HG03520 (cell line): ENCODE measurements around the gene PCDH18.
"Not testable (repeated sequence)": the region's sequence is repeated elsewhere in the genome, so short reads cannot be mapped to it uniquely, and the experiment has no call there.

Experiments
- ATAC-seq: cut with Tn5 transposase; IDR thresholded peaks from one replicate; pipeline ENCODE4 v1.9.1; 2021; ENCODE audit warnings: mild to moderate bottlenecking, moderate library complexity; ENCODE audit not compliant: unreplicated experiment

Gene PCDH18

DNA sequence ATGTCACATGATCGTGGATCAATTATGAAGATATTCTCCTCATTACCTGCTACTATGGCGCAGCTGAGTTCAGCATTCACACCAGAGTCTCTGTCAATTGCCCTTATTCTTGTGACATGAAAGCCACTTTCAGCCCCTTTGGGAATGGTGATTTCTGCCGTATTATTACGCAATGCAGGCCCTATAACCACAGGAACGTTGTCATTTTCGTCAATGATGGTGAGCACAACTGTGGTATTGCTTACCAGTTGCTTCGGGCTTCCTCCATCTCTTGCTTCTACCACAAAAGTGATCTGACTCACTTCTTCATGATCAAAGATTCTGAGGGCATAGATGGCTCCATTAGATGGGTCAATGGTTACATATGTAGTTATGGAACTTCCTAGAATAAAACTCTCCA is 2.1 kb downstream of the PCDH18 start:
- ATAC-seq = no peak

DNA sequence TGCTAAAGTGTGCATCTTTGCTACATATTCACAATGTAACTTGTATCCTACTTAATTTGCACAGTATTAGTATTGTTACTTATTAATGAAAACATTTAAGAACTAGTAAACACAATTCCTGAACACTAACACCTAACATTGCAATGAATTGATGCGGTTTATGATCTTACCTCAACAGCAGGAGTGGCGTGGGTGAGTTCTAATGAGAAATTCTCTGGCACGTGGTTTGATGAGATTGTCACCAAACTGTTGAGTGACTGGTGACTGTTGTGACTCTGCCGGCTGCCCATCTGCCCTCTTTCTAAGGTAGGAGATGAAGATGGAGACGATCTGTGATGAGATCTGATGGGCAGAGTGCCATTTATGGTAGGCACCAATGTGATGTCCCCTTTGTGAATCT is 2.9 kb downstream of the PCDH18 start:
- no peak for ATAC-seq

DNA sequence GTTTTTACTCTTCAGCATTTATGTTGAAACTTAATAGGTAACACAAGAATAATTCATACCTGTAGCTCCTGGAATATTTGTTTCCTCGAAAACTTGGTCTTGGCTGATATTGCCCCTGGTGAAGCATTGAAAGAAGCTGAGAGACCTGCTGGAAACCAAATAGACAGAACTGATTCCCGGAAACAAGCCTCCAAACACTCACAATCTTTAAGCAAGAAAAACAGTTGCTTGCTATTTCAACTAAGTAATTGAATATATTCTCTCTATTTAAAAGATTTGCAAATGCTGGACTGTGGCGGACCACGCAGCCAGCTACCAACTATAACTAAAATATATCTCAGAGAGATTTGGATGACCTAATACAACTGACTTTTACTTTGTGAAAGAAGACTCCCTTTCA is 3.6 kb downstream of the PCDH18 start:
- no peak for ATAC-seq

DNA sequence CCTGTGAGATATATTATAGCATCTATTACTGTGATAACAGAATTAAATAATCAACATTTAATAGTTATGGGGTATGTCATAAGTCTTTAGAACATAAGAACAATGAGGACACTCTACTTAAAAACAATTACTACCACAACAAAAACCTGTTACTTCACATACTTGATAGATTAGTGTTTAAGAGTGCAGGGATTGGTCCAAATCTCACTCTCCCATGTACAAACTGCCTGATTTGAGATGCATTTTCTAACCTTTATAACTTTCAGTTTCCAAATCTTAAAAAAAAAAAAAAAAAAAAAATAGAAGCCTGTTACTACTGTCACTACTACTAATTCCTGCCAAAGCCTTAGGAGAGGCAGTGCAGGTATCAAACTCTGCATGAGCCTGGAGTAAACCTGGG is 5.6 kb downstream of the PCDH18 start:
- no peak for ATAC-seq

DNA sequence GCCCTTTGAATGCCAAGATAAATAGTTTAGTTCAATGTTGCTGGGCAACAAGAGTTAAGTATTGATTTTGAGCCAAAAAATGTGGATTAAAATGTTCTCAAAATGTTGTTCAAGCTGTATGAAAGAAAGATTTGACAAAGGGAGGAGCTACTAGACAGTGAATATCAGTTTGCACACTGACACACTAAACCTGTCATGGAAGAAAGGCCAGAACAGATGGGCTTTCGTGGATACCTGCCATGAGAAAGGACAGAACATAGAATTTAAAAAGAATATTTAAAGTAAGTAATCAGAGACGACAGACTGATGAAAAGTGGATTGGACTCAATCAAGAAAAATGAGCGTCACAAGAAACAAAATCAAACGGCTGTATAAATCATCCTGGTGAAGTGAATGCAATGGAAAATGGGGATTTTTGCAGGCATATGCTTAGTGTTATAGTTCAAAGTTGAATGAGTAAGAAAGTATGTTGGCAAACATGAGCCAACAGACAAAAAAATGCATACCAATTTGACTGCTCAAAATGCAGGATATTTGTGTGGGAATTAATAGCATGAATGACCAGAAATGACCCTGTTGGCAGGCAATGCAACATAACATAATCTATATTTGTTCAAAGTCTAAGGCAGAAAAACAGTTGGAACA is 7.4 kb downstream of the PCDH18 start:
- no peak for ATAC-seq

DNA sequence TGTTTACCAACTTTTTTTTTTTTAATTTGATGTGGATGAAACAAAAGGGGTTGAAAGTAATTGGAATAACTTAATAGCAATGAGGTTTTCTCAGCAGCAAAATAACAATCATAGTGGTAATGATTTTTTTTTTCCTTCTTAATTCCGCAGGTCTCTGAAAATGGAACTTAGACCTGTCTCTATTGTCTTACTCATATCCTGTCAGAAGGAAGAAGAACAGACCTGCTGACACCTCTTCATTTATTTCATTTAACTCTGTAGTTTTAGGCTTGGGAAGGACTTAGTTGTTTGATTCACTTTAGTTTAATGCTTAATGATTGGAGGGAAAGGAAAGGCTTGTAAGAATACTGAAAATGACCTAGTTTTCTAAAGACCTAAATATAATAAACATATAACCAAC is 9.0 kb downstream of the PCDH18 start:
- ATAC-seq = no peak

DNA sequence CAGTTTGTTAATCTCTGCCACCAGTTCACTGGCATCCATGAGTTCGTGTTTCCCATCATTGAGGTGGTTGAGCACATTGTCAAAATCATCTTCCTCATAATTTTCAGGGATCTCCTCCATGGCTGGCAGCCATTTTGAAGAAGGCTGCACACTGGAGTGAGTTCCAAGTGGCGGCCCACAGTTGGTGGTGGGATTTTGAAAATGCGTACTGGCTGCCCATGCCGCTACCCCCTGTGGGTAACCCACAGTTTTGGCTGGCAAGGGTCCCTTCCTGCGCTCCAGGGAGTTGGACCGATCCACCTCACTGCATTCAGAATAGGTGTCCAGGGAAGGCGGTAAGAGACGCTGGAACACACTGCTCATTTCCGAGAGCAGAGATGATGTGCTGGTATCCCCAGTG is 11.2 kb downstream of the PCDH18 start:
- no peak for ATAC-seq

DNA sequence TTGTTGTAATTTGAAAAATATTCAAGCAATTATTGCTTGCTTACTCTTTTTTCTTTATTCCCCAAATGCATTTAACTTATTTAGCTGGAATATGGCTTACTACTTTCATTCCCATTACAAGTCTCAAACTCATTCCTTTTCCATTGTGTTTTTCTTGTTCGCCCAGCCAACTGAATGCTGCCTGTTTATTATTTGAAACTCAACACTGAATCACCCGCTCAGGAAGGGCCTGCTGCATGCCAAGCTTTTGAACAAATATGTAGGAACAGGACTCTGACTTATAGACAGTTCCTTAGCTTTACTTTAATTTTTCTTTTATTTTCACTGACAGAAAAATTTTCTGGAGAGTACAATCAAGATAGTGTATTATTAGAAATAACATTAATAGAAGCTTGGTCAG is 12.9 kb downstream of the PCDH18 start:
- no peak for ATAC-seq

DNA sequence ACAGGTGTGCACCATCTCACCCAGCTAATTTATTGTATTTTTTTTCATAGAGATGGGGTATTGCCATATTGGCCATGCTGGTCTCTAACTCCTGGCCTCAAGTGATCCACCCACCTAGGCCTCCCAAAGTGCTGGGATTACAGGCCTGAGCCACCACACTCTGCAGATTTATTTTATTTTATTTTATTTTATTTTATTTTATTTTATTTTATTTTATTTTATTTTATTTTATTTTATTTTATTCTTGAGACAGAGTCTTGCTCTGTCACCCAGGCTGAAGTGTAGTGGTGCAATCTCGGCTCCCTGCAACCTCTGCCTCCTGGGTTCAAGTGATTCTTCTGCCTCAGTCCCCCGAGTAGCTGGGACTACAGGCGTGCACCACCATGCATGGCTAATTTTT is 15.0 kb downstream of the PCDH18 start:
- ATAC-seq = not testable (repeated sequence)

DNA sequence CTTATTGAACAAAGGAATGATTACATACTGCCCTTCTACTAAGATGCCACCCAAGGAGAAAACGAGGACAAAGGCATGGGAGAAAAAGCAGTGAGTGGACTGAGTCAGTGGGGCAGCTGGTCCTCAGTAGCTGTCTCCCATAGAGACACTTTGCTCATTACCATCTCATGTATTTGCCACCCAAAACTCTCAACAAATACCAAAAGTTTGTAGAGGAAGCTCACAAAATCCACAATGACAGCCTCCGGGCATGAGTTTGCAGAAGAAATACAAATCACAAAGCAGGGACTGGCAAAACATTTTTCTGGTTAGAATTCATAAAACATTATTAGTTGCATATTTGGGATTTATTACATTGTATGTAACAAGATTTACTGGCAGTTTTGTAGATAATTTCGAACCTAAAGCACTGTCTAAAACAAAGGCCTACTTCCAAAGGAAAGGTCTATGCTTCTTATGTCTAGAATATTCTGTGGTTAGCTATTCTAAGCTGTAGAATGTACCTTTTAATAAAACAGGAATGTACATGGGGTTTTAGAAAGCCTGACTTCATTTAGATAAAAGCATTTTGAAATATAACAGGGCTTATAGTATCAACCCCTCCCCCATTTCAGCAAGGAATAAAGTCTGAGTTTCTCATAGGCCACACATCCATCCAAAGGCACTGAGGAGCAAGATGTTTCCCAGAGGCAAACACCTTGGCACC is 17.7 kb downstream of the PCDH18 start:
- ATAC-seq = no peak

DNA sequence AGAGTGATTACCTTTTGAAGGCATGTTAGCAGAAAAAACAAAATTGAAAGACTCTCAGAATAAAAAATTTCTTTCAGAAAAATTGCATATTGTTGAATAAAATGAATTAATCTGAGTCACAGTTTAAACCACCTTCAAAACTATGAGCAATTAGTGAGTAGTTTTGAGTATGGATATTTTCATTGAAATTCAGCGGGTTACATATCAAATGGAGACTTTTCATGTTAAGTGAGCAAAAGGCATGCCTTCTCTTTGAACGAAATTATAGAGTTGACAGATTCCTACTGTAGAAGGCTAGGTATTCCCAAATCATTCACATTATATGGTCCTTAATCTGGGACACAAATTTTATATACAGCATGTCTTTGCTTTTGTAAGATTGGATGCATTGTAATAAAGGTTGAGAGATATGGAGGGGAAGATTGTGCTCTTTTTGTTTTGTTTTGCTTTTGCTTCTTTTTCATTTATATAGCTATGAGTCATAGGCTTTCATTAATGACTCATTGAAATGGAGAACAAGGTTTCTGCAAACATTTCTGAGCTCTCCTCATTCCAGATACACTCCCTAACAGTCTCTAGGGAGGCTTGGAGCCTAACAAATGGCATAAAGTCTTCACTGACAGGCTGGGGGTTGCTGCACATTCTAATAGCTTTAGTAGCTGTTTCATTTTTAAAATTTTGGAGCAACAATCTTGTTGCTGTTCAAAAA is 21.6 kb downstream of the PCDH18 start:
- ATAC-seq = peak; percentile 50

DNA sequence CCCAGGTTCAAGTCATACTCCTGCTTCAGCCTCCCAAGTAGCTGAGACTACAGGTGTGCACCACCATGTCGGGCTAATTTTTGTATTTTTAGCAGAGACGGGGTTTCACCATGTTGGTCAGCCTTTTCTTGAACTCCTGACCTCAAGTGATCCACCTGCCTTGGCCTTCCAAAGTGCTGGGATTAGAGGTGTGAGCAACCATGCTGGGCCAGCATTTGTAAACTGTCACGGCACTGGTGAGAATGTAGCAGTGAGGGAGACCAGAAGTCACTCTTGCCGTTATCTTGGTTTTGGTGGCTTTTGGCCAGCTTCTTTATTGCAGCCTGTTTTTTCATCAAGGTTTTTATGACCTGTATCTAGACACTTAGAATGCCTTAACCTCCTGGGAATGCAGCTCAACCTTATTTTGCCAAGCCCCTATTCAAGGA is 22.4 kb downstream of the PCDH18 start:
- no peak for ATAC-seq

DNA sequence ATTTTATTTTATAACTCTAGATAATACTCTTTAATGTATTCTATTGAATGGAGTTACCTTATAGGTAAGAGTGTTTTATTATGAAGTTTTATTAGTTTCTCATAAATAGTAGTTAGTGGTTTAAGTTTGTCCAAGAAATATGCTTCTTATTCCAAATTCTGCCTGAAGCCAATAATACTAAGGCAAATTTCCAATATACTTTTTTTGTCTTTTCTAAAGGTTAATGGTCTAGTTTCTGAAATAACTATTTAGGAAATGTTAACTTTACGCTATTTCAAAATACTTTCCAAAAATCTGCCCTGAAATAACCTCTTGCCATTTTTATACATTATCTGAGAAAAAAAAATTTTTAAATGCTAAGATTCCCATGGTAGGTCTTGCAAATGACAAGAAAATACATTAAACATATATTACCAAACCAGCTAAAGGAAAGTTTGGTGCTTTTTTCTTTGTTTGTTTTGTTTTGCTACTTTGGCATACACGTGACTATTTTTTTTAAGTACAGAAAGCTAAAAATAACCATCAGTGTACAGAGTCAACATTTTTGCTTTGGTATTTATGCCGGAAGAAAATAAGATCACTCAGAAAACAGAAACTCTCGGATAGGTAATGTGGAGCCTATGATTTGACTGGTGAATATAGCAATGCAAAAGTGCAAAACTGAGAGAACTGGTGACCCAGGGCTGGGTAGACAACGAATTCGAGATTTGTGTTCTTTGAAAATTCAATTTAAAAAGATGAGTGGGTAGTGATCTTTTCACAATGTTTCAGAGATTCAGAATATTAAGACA is 29.8 kb downstream of the PCDH18 start:
- ATAC-seq = no peak

DNA sequence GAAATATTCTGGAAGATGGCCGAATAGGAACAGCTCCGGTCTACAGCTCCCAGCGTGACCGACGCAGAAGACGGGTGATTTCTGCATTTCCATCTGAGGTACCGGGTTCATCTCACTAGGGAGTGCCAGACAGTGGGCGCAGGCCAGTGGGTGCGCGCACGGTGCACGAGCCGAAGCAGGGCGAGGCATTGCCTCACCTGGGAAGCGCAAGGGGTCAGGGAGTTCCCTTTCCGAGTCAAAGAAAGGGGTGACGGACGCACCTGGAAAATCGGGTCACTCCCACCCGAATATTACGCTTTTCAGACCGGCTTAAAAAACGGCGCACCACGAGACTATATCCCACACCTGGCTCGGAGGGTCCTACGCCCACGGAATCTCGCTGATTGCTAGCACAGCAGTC is 36.0 kb downstream of the PCDH18 start:
- not testable (repeated sequence) for ATAC-seq

DNA sequence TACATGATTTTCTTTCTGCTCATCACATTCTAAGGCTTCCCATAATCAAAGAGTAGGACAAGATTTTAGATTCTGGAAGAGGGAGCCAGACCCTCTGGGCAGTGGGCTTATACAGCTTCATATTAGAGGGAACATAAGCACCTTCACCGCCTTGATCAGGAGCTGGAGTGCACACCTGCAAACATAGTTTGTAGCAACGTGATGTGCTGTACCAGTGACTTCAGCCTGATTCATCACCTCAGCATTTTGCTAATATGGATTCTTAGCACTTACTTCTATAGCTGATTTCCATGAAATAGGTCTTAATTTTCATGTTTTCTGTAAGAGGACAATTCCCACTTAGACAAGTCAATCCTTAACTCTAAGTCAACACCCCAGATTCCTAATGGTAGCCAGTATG is 36.7 kb downstream of the PCDH18 start:
- ATAC-seq = no peak

DNA sequence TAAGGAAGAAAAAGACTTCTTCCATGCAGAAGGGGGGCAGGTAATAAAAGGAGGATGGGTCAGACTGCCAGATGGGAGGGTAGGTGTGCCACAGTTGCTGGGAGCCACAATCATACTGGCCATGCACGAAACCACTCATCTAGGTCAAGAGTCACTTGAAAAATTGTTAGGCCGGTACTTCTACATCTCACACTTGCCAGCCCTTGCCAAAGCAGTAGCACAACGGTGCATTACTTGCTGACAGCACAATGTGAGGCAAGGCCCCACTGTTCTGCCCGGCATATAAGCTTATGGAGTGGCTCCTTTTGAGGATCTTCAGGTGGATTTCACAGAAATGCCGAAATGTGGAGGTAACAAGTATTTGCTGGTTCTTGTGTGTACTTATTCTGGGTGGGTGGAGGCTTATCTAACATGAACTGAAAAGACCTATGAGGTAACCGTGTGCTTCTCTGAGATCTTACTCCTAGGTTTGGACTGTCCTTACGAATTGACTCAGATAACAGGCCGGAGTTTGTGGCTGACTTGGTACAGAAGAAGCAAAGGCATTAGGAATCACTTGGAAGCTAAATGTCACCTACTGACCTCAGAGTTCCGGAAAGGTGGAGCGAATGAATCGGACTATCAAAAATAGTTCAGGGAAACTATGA is 48.9 kb downstream of the PCDH18 start:
- ATAC-seq = not testable (repeated sequence)

DNA sequence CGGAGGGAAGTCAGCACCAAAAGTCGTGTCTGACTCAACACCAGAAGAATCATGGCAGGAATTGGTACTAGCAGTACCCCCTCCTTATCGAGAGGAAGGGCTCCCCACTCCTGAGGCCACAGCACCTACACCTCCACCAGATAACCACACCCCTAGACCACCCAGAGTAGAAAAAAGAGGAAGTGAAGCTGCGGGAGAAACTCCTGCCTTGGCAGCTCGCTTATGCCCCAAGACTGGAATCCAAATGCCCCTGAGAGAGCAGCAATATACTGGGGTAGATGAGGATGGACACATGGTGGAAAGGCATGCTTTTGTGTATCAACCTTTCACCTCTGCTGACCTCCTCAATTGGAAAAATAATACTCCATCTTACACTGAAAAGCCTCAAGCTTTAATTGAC is 52.6 kb downstream of the PCDH18 start:
- ATAC-seq = not testable (repeated sequence)

DNA sequence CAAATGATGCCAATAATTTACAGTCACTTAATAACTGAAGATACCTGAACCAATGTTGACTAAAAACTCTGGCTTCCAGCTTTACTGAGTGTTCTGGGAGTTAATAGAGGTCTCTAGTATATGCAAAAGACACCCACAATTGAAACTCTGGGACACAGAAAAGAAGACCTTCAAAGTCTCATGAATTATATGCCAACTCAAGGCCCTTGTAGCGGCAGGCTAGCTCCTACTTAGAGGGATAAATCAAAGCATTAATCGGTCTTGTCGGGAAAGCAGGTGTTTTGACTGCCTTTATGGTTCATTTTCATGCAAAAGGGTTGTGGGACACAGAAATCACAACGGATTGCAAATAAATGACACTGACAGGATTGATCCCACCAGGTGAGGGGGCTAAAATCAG is 55.9 kb downstream of the PCDH18 start:
- no peak for ATAC-seq

DNA sequence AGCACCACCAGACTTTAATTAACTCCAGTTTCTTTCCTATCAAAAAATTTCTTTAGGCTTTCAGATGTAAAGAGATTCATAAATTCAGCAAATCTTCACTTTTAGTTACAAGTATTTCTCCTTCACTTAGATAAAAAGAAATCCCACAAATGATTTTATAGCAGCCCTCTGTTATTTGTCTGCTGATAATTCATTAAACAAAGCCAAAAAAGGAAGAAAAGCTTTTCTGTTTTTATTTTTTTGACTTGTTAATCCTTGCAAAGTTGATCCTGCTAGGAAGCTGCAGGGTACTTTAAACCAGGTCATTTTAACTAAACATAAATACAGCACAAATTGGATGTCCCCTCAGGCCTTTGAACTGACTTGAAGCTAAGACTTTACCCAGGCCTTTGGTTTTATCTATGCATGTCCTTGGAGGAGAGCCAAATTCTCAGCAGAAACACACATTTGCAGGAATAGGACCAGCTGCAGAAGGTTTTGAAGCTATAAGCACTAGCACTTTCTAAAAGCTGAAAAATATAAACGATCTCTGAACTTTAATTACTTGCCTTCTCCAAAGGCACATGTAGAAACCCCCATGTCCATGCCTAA is 57.5 kb downstream of the PCDH18 start:
- ATAC-seq = no peak

DNA sequence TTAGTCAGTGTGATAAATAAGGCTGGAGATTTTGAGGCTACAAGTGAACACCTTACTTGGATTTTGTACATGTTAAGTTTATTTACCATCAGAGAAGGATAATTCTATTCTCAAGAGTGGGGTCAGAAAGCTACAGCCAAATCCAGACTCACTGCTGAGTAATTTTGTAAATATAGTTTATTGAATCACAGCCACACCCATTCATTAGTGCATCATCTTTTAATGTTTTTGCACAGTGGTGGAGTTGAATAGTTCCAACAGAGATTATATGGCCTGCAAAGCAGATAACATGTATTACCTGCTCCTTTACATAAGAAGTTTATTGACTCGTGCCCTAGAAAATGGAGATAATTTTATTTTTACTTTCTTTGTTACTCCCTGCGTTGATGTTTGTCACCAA is 60.4 kb downstream of the PCDH18 start:
- no peak for ATAC-seq

DNA sequence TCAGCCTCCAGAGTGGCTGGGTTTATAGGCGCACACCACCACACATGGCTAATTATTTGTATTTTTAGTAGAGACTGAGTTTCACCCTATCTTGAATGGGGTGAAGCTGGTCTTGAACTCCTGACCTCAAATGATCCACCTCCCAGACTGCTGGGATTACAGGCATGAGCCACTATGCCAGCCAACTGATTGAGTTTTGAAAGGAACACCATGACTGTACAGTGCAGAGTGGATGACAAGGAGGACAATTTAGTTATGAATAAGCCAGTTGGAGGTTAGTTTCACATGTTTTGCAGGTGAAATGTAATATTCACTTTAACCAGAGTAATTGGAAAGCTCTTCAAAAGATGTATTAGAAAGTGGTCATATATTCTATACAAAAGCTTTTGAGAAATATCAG is 60.8 kb downstream of the PCDH18 start:
- no peak for ATAC-seq
